K562 (cell line): ENCODE measurements around the gene SLMAP. TPM values are rescaled to one million over a fixed set of nuclear protein-coding genes. Genes with fewer than 3 reads are reported as not detected.

Experiments
- ARHGAP35 ChIP-seq: fragments of 450-650 bp; IDR thresholded peaks from 2 replicates; pipeline ENCODE4 v1.6.1; 2018; ENCODE audit not compliant: partially characterized antibody
- CREB3 ChIP-seq: fragments of 450-650 bp; conservative IDR thresholded peaks from 2 replicates; pipeline ENCODE4 v1.6.1; 2016; ENCODE audit warnings: missing genetic modification characterization, low read depth, mild to moderate bottlenecking, missing compliant biosample characterization, moderate library complexity
- PATZ1 ChIP-seq: fragments of 250-450 bp; sonication (Bioruptor Pico); IDR thresholded peaks from 2 replicates; pipeline ENCODE4 v1.5.0; 2020; ENCODE audit warnings: mild to moderate bottlenecking, borderline replicate concordance
- PHF21A ChIP-seq: fragments of 450-650 bp; IDR thresholded peaks from 2 replicates; pipeline ENCODE4 v1.6.1; 2017; ENCODE audit warnings: low read depth, borderline replicate concordance
- SFPQ ChIP-seq: fragments of 200-400 bp; formaldehyde crosslinking; IDR thresholded peaks from 2 replicates; pipeline ENCODE4 v1.6.1; 2017; ENCODE audit warnings: mild to moderate bottlenecking, low read depth, low read length, moderate library complexity
- TAF15 ChIP-seq: fragments of 200-400 bp; formaldehyde crosslinking; IDR thresholded peaks from 2 replicates; pipeline ENCODE4 v1.6.1; 2017; ENCODE audit warnings: mild to moderate bottlenecking, low read depth, low read length, moderate library complexity
- TAF7 ChIP-seq: fragments of 450-650 bp; IDR thresholded peaks from 2 replicates; pipeline ENCODE4 v1.6.1; 2016; ENCODE audit warnings: missing genetic modification characterization, missing compliant biosample characterization
- ZBTB8A ChIP-seq: fragments of 450-650 bp; IDR thresholded peaks from 2 replicates; pipeline ENCODE4 v1.6.1; 2018; ENCODE audit warnings: mild to moderate bottlenecking, moderate library complexity; ENCODE audit not compliant: partially characterized antibody
- ZNF449 ChIP-seq: fragments of 250-450 bp; sonication (Bioruptor Pico); IDR thresholded peaks from 2 replicates; pipeline ENCODE4 v1.8.0; 2022; ENCODE audit warnings: moderate library complexity, mild to moderate bottlenecking, inconsistent platforms
- polyA plus RNA-seq, 8 experiments: library from polyadenylated mRNA; depleted of rRNA in 4 of 8; stranded (reverse) in 5 of 8; unstranded in 3 of 8; fragments of >200 nt; fragmentation: Nextera tagmentation in 2 of 8; fragmentation: Illumina TruSeq in 1 of 8; extraction: Ambion mirVana in 2 of 8; extraction: Trizol in 1 of 8; gene quantifications; 2 replicates each; pipeline versions ENCODE4 v1.2.1 to v1.2.3, GENCODE V29; 2011 to 2014; ENCODE audit warnings: inconsistent platforms in 1 of 8, missing spikeins in 1 of 8
- total RNA-seq, 7 experiments: library from RNA; depleted of rRNA in 6 of 7; stranded (reverse); fragments of >200 nt in 6 of 7; fragmentation: Illumina TruSeq in 2 of 7; extraction: Trizol in 2 of 7; gene quantifications; 2 replicates each; pipeline versions ENCODE4 v1.2.1 to v1.2.3, GENCODE V29; 2011 to 2021; ENCODE audit warnings: low replicate concordance in 1 of 7

The SLMAP gene
- total and polyA plus RNA-seq, 9 of the 15 experiments (the other 6 are each of a cell fraction or from before 2014, with no cell fraction given) = 12.1 to 50.7 (median 28.3) TPM

- TF ChIP-seq SFPQ = no peak
- TF ChIP-seq ZBTB8A = no peak
- no peak for TF ChIP-seq TAF15
- no peak for TF ChIP-seq ZNF449 (CRISPR knock-in tag)
- no peak for TF ChIP-seq PHF21A
- no peak for TF ChIP-seq CREB3 (tag)
- TF ChIP-seq TAF7 (tag) = no peak
- no peak for TF ChIP-seq PATZ1 (CRISPR knock-in tag)
- no peak for TF ChIP-seq ARHGAP35
Measured at GRCh38 chr3:57815036-57815435, 58.9 kb downstream of the SLMAP start (continued).
